HG02870 (cell line): Measurements from ENCODE around the gene C1QTNF3.
"Not testable (repeated sequence)": the region's sequence is repeated elsewhere in the genome, so short reads cannot be mapped to it uniquely, and the experiment has no call there.

ENCODE experiments used
- ATAC-seq: cut with Tn5 transposase; IDR thresholded peaks from one replicate; pipeline ENCODE4 v1.9.1; 2021; ENCODE audit warnings: mild to moderate bottlenecking, moderate library complexity; ENCODE audit not compliant: unreplicated experiment

C1QTNF3 gene, protein sequence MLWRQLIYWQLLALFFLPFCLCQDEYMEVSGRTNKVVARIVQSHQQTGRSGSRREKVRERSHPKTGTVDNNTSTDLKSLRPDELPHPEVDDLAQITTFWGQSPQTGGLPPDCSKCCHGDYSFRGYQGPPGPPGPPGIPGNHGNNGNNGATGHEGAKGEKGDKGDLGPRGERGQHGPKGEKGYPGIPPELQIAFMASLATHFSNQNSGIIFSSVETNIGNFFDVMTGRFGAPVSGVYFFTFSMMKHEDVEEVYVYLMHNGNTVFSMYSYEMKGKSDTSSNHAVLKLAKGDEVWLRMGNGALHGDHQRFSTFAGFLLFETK

DNA sequence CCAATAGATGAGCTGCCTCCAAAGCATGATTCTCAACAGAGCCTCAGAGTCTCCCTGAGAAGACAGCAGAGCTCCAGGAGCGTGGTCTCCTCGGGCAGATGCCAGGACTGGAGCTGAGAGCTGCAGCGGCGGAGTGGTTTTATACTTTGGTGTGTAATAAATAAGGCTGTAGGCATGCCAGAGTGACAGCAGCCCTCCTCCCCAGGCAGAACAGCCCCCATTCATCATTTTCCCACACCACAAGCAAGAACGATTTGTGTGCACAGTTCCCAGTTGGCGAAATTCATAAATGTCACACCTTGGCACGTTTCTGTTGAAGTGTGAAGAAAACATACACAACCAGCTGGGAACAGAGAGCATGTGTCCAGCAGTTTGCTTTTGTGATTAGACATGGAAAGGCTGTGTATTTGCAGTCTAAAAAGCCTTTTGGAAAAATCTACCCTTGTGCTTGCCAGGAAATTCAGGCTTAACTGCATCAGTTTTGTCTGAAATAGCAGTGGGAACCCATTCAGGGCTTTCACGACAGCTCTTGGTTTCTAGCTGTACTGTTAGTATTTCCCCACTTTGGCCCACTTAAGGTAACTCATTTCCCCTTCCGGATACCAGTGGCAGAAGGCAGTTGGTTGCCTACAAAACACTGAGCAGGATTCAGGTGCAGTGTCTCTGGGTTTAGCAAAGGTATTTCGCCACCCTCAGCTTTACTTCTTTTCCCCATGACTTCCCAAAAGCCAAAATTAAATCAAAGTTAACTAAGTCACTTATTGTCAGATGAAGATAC, at the start of gene C1QTNF3:
TSS of gene C1QTNF3 (minus strand) at position 115 of the 778 bp plus-strand sequence. CDS start at position 27, 88 bp downstream.
- ATAC-seq = no peak

DNA sequence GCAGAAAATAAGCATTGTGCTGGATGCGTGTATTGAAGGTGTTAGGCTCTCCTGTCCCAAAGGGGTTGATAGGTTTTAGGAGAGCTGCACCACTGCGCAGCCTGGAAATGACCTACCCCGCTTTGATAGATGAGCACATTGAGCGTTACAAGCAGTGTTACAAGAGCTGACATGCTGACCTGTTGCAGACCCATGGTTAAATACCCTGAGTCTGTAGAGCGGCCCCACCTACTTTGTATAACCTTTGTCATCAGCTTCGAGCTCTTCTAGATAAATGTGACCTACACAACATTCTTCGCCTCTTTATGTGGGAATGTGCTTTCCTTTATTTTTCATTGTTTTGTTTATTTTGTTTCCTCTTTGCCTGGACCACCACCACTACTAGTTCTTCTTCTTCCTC, 48.0 kb upstream of the C1QTNF3 start:
- ATAC-seq = not testable (repeated sequence)

DNA sequence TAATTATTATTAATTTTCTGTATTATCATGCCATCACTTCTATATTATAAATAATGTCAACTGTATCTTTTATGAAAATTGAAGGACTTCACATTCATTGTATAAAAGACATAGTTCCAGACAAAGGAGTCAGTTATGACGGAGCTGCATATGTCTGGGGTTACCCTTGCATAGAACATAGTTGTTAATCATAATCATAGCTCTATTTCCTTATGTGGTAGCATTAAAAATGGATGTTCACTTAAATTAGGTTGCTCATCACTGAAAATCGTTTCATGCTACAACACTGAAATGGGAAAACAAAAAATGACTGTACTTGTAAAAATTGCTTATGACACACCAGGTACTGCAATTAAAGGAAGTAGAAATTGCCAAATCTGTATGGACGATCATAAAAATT, 46.8 kb upstream of the C1QTNF3 start:
- not testable (repeated sequence) for ATAC-seq

DNA sequence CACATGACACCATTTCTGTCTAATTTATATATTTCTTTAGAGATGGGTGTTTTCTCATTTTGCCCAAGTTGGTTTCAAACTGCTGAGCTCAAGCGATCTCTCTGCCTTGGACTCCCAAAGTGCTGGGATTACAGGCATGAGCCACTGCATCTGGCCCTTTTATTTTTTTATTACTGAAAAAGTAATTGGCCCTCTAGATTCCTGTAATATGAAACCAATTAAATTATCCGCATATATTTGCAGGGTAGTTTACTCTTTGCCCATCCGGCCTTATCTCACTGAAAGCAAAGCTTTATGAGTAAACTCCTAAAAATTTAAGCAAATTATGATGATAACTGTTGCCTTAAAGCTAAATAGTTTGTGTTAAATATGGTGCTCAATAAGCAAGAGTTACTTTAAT, 44.7 kb upstream of the C1QTNF3 start:
- ATAC-seq = not testable (repeated sequence)

DNA sequence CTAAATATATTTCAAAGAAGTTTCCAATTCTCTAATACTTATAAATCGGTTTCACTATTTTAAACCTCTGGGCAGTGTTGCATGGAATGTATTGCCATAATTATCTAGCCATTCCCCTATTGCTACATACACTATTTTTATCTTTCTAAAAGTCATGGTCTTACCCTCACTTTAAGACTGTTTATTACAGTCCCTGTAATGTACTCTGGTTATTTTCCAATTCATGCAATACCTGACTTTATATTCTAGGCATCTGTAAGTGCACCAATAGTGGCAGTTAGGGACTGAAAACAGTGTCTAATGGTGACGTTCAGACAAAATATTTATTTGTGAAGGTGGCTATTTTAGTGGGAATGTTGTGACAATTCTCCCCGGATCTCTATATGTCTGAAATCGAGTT, 40.9 kb upstream of the C1QTNF3 start:
- ATAC-seq = not testable (repeated sequence)

DNA sequence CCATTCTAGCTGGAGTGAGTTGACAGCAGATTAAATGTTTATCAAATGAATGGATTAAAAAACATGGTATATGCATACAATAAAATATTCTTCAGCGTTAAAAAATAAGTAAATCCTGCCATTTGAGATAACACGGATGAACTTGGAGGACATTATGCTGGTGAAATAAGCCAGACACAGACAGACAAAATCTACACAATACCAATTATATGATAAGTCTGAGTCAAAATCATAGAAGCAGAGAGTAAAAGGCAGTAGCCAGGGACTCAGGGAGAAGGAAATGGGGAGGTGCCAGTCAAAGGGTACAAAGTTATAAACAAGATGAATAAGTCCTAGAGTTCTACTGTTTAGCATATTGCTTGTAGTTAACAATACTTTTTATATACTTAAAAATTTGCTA, 36.5 kb upstream of the C1QTNF3 start:
- ATAC-seq = not testable (repeated sequence)

DNA sequence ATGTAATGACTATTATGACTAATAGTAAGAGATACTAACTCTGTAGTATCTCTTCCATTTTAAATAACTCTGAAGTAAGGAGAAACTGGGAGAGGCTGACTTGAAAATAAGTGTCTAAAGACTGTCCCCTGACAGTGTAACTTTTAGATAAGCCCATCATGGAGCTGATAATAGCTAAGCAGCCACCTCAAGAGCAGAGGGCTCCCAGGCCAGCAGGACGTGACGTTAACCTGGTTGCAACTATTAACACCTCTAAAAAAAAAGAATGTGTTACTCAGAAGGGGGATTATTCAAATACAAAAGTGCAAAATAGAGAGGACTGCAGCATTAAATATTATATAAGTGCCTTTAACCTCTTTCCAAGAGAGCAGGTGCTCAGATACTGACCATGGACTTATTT, 34.6 kb upstream of the C1QTNF3 start:
- ATAC-seq = not testable (repeated sequence)

DNA sequence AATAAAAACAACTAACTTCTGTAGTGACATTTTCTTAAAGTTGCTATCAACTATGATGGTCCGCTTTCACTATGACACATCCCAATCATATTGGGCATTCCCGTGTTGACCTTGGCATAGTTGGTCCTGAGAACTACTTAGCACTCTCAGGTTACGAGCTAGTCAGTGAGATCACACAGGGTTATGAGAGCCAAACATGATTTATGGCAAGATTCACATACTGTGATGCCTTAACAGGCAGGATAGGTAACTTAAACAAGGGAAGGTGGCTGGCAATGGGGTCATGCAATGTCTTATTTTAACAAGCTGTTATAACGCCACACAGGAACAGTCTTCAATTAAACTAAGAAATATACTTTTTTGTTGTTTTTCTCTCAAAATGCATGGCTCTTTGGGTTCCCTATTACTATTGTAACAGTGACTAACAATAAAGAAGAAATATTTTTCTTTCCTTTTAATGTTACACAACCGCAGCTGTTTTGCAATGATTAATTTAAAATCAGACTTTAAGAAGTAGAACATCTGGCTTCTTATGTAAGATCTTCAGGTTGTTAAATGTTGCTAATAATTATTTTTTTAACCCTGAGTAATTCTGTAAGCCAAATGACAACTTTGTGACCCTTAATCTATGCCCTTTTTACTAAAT, 33.8 kb upstream of the C1QTNF3 start:
- not testable (repeated sequence) for ATAC-seq

DNA sequence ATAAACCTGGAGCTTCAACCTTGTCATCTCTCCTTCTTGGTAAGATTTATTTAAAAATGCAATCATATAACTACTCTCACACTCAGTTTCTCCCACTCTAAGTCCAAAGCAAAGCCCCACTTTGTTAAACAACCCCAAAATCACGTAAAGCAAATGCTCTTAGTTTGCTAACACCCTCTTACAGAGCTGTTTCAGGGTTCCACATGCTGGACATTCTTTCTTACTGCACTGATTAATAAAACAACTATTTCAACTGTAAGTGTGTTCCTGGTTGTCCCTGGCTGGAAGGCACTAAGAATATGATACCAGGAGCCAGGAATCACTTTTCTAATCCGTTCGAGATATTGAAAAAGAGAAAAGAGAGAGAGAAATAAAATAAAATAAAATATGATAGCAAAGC, 31.5 kb upstream of the C1QTNF3 start:
- not testable (repeated sequence) for ATAC-seq

DNA sequence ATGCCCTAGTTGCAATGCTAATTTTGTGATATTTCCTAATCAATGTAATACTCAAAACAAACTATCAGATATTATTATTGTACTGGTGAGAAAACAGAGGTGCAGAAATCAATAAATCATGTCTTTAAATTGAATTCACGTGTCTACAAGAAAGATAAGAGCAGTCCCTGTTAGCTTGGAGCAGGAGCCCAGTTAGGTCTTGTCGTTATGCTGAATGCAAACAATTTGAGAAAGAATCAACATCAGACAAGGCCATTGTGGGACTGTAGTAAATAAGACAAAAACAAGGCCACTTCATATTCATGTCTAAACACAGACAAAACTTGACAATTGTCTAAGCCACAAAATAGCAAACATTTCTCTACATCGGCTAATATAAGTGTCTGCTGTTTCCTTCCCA, 31.1 kb upstream of the C1QTNF3 start:
- ATAC-seq = not testable (repeated sequence)

DNA sequence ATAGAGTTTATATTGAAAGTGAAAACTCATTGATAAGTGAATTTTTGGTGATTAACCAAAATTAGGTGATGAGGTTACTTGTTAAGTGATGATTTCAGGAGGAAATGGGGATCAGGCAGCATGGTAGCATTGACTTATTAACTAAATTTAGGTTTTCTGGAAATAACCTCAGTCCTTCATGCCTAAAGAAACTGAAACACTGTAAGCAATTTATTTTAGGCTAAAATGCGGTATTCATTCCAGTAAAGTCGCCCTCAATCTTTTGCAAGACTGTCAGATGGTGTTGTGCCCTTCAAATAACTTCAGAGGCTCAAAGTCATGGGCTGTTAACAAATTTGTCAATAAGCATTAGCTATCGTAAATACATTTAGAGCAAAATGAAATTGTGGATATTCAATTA, 27.6 kb upstream of the C1QTNF3 start:
- not testable (repeated sequence) for ATAC-seq

DNA sequence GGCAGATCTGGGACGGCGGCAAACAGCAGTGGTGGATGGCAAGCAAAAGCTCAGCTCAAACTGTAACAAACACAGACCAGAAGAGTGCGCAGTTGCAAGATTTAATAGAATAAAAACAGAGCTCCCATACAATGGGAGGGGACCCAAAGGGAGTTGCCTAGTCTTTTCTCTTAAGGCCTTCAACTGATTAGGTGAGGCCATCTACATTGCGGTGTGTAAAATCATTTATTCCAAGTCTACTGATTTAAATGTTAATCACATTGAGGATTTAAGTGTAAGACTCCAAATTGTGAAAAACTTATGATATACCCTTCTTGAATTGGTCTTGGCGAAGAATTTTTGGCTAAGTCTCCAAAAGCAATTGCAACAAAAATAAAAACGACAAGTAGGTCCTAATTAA, 21.6 kb upstream of the C1QTNF3 start:
- ATAC-seq = no peak

DNA sequence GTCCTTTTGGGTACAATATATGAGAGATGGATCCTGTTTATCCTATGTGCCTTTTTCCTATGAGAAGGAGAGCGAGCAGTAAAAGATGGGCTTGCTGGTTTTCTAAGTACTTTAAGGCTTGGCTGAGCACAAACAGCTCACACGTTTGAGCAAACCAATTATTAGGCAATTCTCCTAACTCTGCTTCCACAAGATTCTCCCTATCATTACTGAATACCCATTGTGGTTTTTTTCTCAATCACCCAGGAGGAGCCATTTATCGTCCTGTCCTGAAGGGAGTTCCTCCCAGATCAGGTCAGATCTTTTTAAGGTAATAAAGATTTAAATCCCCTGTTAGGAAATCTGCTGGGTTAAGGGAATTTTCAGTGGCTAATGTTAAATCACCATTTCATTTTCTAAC, 19.4 kb upstream of the C1QTNF3 start:
- no peak for ATAC-seq

DNA sequence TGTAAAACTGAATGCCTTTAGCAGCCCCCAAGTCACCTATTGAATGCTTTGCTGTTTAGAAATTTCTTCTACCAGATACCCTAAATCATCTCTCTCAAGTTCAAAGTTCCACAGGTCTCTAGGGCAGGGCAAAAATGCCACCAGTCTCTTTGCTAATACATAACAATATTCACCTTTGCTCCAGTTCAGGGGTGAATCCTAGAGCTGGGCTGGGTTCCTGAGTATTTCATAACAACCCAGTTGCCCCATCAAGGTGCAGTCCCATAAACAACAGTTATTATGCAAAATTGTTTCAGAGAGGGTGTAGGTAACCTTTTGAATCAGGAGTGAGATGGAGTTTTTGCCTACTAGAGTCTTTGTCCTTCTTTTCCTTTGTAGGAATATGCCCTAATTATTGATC, 19.0 kb upstream of the C1QTNF3 start:
- ATAC-seq = no peak

DNA sequence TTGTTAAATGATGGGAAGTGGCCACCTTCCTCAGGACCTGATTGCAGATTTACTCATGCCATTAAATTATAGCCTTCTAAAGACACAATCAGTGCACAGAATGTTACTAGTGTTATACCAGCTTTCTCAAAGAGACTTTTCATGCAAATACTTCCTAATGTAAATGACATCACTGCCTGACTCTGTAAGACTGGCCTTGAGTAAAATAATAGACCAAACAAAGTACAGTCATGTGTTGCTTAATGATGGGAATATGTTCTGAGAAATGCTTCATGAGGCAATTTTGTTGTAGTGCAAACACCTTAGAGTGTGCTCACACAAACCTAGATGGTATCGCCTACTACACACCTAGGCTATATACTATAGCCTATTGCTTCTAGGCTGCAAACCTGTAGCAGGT, 17.0 kb upstream of the C1QTNF3 start:
- no peak for ATAC-seq

DNA sequence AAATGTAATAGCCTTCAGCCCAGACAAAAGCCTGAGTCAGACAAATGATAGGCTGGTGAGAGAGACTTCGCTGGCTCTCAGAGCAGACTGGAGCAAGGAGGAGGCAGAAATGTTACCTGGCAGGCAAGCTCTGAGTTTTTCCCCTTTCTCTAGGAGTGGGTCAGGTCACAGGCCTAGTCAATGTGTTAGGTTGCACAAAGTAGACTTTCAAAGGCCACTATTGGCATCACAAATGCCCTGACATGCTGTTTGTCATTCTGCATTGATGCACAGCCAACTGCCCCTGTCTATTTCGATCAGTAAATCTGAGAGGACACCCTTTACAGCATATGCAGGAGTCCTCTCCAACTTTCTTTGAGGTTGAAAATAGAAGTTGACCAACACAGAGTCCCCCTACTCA, 15.5 kb upstream of the C1QTNF3 start:
- ATAC-seq = no peak

DNA sequence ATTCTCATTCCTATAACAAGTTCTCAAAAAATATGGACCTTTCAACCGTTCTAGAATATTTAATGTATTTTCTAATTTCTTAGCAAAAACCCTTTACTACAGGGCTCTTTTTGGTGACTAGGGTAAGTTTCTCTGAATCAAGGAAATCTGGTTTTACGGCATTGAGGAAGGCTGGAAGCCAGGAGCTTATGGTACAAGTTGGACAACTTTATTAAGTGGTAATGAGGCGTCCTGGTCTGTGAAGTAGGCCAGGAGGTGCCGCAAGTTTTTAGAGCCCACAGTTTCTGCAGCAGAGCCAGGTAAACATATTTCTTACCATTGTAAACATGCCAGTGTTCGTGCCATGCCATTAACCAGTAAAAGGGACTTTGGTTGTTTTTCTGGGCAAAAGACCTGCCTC, 14.6 kb upstream of the C1QTNF3 start:
- no peak for ATAC-seq

DNA sequence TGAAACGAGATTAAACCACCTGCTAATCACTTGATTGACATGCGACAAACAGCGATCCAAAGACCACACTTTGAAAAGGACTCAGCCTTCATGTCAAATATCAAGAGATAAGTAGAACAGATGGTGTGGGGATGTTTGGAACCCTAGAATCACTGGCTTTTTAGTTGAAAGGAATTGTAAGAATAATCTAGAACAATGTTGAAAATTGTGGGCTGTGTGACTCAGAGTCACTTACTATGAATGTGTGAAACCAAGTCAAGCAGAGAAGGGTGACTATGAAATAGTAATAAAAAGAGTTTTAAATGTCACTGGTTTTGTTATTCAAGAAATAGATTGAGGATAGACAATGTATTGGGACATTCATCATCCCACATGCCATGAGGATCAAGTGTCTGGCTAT, 14.1 kb upstream of the C1QTNF3 start:
- ATAC-seq = no peak

DNA sequence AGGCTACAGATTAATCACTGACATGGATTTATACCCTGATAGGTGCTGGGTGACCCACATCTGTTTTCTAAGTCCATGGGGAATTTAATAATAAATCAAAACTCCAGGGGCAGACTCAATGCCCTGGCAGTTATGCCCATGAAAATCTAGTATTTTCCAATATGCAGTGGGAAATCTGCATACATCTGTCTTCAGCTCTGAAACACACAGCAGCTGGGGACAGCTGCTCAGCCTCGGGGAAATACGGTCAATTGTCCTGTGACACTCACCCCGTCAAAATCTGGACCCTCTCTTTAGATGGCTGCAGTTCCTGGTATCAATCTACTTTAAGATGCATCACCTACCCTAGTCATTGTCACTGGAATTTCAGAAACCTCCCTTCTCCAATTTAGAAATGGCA, 12.7 kb upstream of the C1QTNF3 start:
- no peak for ATAC-seq

DNA sequence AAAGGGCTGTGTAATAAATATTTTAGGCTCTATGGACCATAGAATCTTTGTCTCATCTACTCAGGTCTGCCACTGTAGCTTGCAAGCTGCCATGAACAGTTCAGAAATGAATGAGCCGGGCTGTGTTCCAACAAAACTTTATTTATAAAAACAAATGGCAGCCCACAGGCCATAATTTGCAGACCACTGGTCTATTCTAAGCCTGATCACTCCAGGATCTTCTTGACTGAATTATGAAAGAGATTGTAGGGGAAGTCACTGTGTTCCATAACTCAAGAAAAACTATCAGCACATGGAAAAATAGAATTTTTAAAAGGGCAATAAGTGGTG, 11.4 kb upstream of the C1QTNF3 start:
- ATAC-seq = no peak

DNA sequence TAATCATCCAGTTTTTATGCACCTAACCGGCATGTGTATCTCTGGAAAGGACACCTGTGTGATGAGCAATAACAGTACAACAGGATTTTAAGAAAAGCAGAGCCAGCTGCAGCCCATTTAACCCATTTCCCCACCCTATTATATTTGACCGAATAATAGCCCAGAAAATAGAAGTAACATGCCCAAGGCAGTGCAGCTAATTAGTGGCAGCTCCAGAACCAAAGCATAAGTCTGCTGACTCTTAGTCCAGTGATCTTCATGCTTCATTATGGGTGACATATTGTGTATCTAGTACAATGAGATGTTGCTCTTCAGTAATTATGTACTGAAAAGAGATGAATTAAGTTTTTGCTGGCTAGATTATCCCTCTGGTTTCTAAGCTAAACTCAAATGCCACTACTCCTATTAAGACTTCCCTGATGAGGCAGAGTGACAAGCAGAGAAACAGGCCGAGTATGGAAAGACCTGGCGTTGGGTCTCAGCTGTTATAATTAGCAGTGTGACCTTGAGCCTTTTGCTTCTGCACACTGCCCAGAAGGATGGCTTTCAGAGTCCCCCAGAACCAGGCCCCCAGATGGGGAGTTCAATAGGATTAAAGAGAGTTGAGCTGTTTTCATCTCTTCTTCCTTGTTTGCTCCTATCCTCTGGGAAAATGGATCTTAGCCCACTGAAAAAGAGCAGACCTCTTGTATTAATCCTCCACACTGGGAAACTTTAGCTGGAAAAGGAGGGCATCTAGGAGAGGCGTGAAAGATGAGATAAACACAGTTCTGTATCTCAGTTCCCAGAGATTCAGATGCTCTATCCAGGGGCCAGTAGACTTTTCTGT, 10.8 kb upstream of the C1QTNF3 start:
- no peak for ATAC-seq
